Measurements from ENCODE around the gene MAFG. TPM values are rescaled to one million over a fixed set of nuclear protein-coding genes. Genes with fewer than 3 reads are reported as not detected.

MAFG gene
- total RNA-seq, 1 experiment from 2014 or later = 10.9 TPM

DNA sequence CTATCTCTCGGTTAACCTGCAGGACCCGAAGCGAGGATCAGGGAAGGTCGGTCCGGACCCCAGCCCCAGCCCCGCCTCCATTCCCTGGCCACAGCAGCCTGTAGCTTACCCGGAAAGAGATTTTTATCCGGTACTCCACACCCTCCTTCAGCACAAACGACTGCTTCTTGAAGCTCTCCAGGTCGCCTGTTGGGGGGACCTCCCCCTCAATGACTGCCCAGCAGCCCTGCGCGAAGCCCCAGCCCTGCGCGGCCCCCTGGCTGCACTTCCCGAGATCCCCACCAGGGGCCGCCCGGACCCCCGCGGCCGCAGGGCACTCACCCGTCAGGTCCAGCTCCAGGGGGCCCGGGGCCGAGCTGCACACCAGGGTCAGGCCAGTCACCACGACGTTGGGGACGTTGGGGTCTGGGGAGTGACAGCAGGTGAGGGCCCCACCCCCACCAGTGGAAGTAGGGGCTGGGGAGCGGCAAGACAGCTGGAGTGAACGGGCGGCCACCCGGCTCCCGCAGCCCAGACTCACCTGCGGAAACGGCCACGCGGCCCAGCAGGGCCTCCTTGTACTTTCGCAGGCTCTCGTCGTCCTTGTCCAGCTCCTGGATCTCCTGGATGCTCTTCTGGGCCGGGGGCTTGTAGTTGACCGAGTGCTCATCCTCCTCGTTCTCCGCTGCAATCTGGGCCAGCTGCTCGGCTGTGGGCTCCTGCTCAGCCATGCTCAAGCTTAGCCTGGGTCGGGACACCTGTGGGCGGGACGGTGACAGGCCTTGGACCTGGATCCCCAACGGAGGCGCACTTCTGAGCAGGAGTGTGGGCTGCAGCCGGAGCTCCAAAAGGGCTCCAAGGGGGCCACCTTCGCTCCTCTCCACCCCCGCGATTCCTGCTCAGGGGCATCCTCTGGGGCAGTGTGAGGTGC lies 58.1 kb downstream of the MAFG start:
- Histone ChIP-seq H3K9me3 (ENCODE audit: low read length) (no peaks in the 10 kb centered on the region), H2AFZ (ENCODE audit: low read length) (no peak overlapping the region), H3K9ac (ENCODE audit: low read length) (peak overlapping the region; percentile 99), H3K27me3 (ENCODE audit: low read length) (no peaks in the 10 kb centered on the region), H4K20me1 (ENCODE audit: insufficient read depth, low read depth, low read length) (peaks cover 17% of the 10 kb centered on the region; the same call in 1 of the 2 replicates), H3K36me3 (ENCODE audit: insufficient read depth, low read length) (peaks cover 5% of the 10 kb centered on the region; the same call in 1 of the 2 replicates), H3K79me2 (ENCODE audit: low read length) (peaks cover 26% of the 10 kb centered on the region), H3K4me1 (ENCODE audit: low read length) (peaks cover 59% of the 10 kb centered on the region), H3K27ac (ENCODE audit: low read length) (peak overlapping the region; percentile 92), H3K9me2 (replicated peaks; ENCODE audit: insufficient read depth, low read length) (no peaks in the 10 kb centered on the region), H3K4me2 (ENCODE audit: low read depth, low read length, poor library complexity, severe bottlenecking) (peak overlapping the region; percentile 93), H3K4me3 (ENCODE audit: low read length) (peak overlapping the region; percentile 100)
- peak; percentile 65 for DNase-seq

GRCh38 chr17:81868674-81869220 lies 58.8 kb downstream of the MAFG start:
- H3K36me3 ChIP-seq (ENCODE audit: insufficient read depth, low read length) = peaks cover 7% of the 10 kb centered on the region; the same call in 1 of the 2 replicates

More at GRCh38 chr17:81868674-81869220, 58.8 kb downstream of the MAFG start:
- Histone ChIP-seq H3K79me2 (ENCODE audit: low read length) (peaks cover 29% of the 10 kb centered on the region), H3K4me2 (ENCODE audit: low read depth, low read length, poor library complexity, severe bottlenecking) (peak overlapping the region; percentile 93), H3K9me2 (replicated peaks; ENCODE audit: insufficient read depth, low read length) (no peaks in the 10 kb centered on the region), H3K4me1 (ENCODE audit: low read length) (peaks cover 55% of the 10 kb centered on the region), H3K9me3 (ENCODE audit: low read length) (no peaks in the 10 kb centered on the region), H3K27me3 (ENCODE audit: low read length) (no peaks in the 10 kb centered on the region), H3K27ac (ENCODE audit: low read length) (no peak overlapping the region; the same call in 1 of the 2 replicates), H3K9ac (ENCODE audit: low read length) (0 out of 2 replicates have a peak overlapping the region, but pooled peaks have one; percentile 99), H3K4me3 (ENCODE audit: low read length) (peak overlapping the region; percentile 100; the same call in 1 of the 2 replicates), H4K20me1 (ENCODE audit: insufficient read depth, low read depth, low read length) (peaks cover 17% of the 10 kb centered on the region; the same call in 1 of the 2 replicates), H2AFZ (ENCODE audit: low read length) (no peak overlapping the region)
- DNase-seq = peak; percentile 71

Other genes starting within 250 kb of the MAFG start
- 22.4 and 40.7 TPM in 2 replicates for gene ARL16, start 243.9 kb downstream of the MAFG start, total RNA-seq (2014; rRNA removed; shearing (Covaris generic); ENCODE audit: low replicate concordance)
- gene HGS, start 243.7 kb downstream of the MAFG start, total RNA-seq (2014; rRNA removed; shearing (Covaris generic); ENCODE audit: low replicate concordance) = 57.2 and 90.1 TPM in 2 replicates
- gene MRPL12, start 224.4 kb downstream of the MAFG start, total RNA-seq (2014; rRNA removed; shearing (Covaris generic); ENCODE audit: low replicate concordance) = 13.6 and 39.8 TPM in 2 replicates
- 8.6 and 15.0 TPM in 2 replicates for gene SLC25A10, start 215.5 kb downstream of the MAFG start, total RNA-seq (2014; rRNA removed; shearing (Covaris generic); ENCODE audit: low replicate concordance)
- not detected in 2 replicates for gene GCGR, start 123.6 kb downstream of the MAFG start, total RNA-seq (2014; rRNA removed; shearing (Covaris generic); ENCODE audit: low replicate concordance)
- 55.9 and 99.9 TPM in 2 replicates for gene MCRIP1, start 94.4 kb downstream of the MAFG start, total RNA-seq (2014; rRNA removed; shearing (Covaris generic); ENCODE audit: low replicate concordance)
- gene PPP1R27, start 92.7 kb downstream of the MAFG start, total RNA-seq (2014; rRNA removed; shearing (Covaris generic); ENCODE audit: low replicate concordance) = 0.25 TPM in 1 of 2 replicates, not detected in the other
- 175 and 263 TPM in 2 replicates for gene P4HB, start 67.2 kb downstream of the MAFG start, total RNA-seq (2014; rRNA removed; shearing (Covaris generic); ENCODE audit: low replicate concordance)
- gene ARHGDIA, start 56.4 kb downstream of the MAFG start, total RNA-seq (2014; rRNA removed; shearing (Covaris generic); ENCODE audit: low replicate concordance) = 68.5 and 119 TPM in 2 replicates
- gene ALYREF, start 36.1 kb downstream of the MAFG start, total RNA-seq (2014; rRNA removed; shearing (Covaris generic); ENCODE audit: low replicate concordance) = 70.1 and 191 TPM in 2 replicates
- gene ANAPC11, start 36.0 kb downstream of the MAFG start, total RNA-seq (2014; rRNA removed; shearing (Covaris generic); ENCODE audit: low replicate concordance) = 87.1 and 132 TPM in 2 replicates
- 0.07 TPM in 1 of 2 replicates, not detected in the other for gene NPB, start 25.5 kb downstream of the MAFG start, total RNA-seq (2014; rRNA removed; shearing (Covaris generic); ENCODE audit: low replicate concordance)
- gene PCYT2, start 16.3 kb downstream of the MAFG start, total RNA-seq (2014; rRNA removed; shearing (Covaris generic); ENCODE audit: low replicate concordance) = 20.9 and 72.3 TPM in 2 replicates
- 19.6 and 33.7 TPM in 2 replicates for gene SIRT7, start 9.6 kb downstream of the MAFG start, total RNA-seq (2014; rRNA removed; shearing (Covaris generic); ENCODE audit: low replicate concordance)
- gene PYCR1, start 9.6 kb upstream of the MAFG start, total RNA-seq (2014; rRNA removed; shearing (Covaris generic); ENCODE audit: low replicate concordance) = not detected in 2 replicates
- not detected in 2 replicates for gene MYADML2, start 19.5 kb upstream of the MAFG start, total RNA-seq (2014; rRNA removed; shearing (Covaris generic); ENCODE audit: low replicate concordance)
- gene NOTUM, start 33.5 kb upstream of the MAFG start, total RNA-seq (2014; rRNA removed; shearing (Covaris generic); ENCODE audit: low replicate concordance) = not detected in 2 replicates
- gene ASPSCR1, start 49.9 kb upstream of the MAFG start, total RNA-seq (2014; rRNA removed; shearing (Covaris generic); ENCODE audit: low replicate concordance) = 38.7 and 39.8 TPM in 2 replicates
- 51.4 and 69.3 TPM in 2 replicates for gene CENPX, start 95.1 kb upstream of the MAFG start, total RNA-seq (2014; rRNA removed; shearing (Covaris generic); ENCODE audit: low replicate concordance)
- gene LRRC45, start 95.6 kb upstream of the MAFG start, total RNA-seq (2014; rRNA removed; shearing (Covaris generic); ENCODE audit: low replicate concordance) = 13.3 and 20.2 TPM in 2 replicates
- gene RAC3, start 103.9 kb upstream of the MAFG start, total RNA-seq (2014; rRNA removed; shearing (Covaris generic); ENCODE audit: low replicate concordance) = 9.6 and 9.7 TPM in 2 replicates
- 103 and 164 TPM in 2 replicates for gene DCXR, start 110.0 kb upstream of the MAFG start, total RNA-seq (2014; rRNA removed; shearing (Covaris generic); ENCODE audit: low replicate concordance)
- 16.5 and 26.8 TPM in 2 replicates for gene RFNG, start 124.1 kb upstream of the MAFG start, total RNA-seq (2014; rRNA removed; shearing (Covaris generic); ENCODE audit: low replicate concordance)
- 57.1 and 110 TPM in 2 replicates for gene GPS1, start 124.2 kb upstream of the MAFG start, total RNA-seq (2014; rRNA removed; shearing (Covaris generic); ENCODE audit: low replicate concordance)
- gene DUS1L, start 138.1 kb upstream of the MAFG start, total RNA-seq (2014; rRNA removed; shearing (Covaris generic); ENCODE audit: low replicate concordance) = 89.6 and 187 TPM in 2 replicates
- gene FASN, start 170.5 kb upstream of the MAFG start, total RNA-seq (2014; rRNA removed; shearing (Covaris generic); ENCODE audit: low replicate concordance) = 94.1 and 197 TPM in 2 replicates